Measurements from ENCODE around the gene UBR2. TPM values are rescaled to one million over a fixed set of nuclear protein-coding genes. Genes with fewer than 3 reads are reported as not detected.

UBR2 gene
- total RNA-seq, 2 experiments from 2014 or later = 27.4 to 27.7 TPM

DNA sequence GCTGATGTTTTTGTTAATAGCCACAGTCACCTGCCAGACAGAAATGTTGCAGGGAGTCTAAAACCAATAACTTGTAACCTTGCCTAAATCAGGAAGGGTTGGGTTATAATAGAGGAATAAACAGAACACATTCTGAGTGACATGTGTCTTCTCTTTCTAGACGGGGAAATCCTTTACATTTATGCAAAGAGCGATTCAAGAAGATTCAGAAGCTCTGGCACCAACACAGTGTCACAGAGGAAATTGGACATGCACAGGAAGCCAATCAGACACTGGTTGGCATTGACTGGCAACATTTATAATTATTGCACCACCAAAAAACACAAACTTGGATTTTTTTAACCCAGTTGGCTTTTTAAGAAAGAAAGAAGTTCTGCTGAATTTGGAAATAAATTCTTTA, 127.0 kb downstream of the UBR2 start:
- no peak overlapping the region for H3K4me3 ChIP-seq (ENCODE audit: low read length)
- peaks cover 75% of the 10 kb centered on the region for H3K36me3 Mint-ChIP-seq (ENCODE audit: low read depth)

DNA sequence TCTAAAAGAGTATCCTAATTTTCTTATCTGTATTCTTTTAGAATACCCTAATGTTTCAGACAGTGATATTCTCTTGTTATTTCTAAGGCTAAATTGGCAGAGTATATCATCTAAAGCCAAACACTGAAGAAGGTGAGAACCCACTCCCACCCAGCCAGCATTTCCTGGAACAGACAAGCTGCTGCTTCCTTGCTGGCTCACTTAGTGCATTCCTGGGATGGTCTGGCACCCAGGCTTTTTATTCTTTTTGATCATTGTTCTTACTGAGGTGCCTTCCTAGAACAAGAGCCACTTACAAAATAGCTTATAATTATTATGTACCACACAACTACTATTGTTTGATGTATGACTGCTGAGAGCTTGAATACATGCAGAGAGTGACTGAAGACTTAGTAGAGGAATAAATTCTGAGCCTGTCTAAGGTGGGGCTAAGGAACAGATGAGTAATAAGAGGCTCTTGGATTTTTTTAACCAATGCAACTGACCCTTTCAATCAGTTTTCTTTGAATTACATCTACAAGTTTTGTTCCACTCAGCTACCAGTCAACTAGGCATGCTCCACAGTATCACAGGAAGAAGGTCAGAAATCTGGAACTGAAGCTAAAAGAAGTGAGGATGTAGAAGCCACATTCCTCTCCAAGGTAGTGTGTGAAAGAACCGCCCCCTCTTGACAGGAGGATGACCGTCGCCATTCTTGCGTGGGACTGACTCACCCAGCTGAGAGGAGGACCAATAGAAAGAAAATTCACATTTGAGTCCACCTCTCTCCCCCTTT, 128.5 kb downstream of the UBR2 start:
- H3K27me3 Mint-ChIP-seq = no peaks in the 10 kb centered on the region
- intact Hi-C loops (cut with DNase I, micrococcal nuclease) = loop anchor here in 1 of 2 experiments (2.0 kb wide), 1 partner anchor 34 kb away; no protein-coding TSS in a partner anchor
- H3K4me3 ChIP-seq (ENCODE audit: low read length) = no peak overlapping the region
- no peaks in the 10 kb centered on the region for H3K9me3 ChIP-seq (ENCODE audit: control insufficient read depth in 1 of 2, insufficient read depth in 1 of 2, low read length in 2 of 2)
- H3K27me3 ChIP-seq (ENCODE audit: control insufficient read depth in 1 of 2, insufficient read depth in 2 of 2, low read length in 2 of 2) = no peaks in the 10 kb centered on the region
- H3K27ac ChIP-seq (ENCODE audit: low read depth in 1 of 2, low read length in 2 of 2) = peak overlapping the region in 1 of 2 donors; percentile 5
- DNase-seq (no peak), ATAC-seq (ENCODE audit: poor library complexity) (no peak)
- peaks cover 66% of the 10 kb centered on the region for H3K36me3 Mint-ChIP-seq (ENCODE audit: low read depth)
- H3K9me3 Mint-ChIP-seq = no peaks in the 10 kb centered on the region
- peaks cover 54% of the 10 kb centered on the region for H3K36me3 ChIP-seq (ENCODE audit: insufficient read depth, low read length)
- ChIA-PET POLR2A (interaction anchor here (0.7 to 2.8 kb wide), 8 partner anchors 9 to 187 kb away, joined by 3 to 23 read pairs (median 6); partner anchors contain the start of genes BICRAL, RPL7L1 and TBCC), CTCF (interaction anchor here (1.0 kb wide), 1 partner anchor 31 kb away, joined by 3 read pairs; no protein-coding TSS in a partner anchor)
- peaks cover 11% of the 10 kb centered on the region for H3K4me1 ChIP-seq (ENCODE audit: insufficient read depth, low read length)
- no peak overlapping the region for H3K4me3 Mint-ChIP-seq
- peaks cover 39% of the 10 kb centered on the region for H3K4me1 Mint-ChIP-seq (ENCODE audit: low read depth)
- peak overlapping the region; percentile 84 for H3K27ac Mint-ChIP-seq
- TF ChIP-seq, protein P1, sequence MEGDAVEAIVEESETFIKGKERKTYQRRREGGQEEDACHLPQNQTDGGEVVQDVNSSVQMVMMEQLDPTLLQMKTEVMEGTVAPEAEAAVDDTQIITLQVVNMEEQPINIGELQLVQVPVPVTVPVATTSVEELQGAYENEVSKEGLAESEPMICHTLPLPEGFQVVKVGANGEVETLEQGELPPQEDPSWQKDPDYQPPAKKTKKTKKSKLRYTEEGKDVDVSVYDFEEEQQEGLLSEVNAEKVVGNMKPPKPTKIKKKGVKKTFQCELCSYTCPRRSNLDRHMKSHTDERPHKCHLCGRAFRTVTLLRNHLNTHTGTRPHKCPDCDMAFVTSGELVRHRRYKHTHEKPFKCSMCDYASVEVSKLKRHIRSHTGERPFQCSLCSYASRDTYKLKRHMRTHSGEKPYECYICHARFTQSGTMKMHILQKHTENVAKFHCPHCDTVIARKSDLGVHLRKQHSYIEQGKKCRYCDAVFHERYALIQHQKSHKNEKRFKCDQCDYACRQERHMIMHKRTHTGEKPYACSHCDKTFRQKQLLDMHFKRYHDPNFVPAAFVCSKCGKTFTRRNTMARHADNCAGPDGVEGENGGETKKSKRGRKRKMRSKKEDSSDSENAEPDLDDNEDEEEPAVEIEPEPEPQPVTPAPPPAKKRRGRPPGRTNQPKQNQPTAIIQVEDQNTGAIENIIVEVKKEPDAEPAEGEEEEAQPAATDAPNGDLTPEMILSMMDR (IDR thresholded peaks at IDR 0.05) = no peak

More for the DNA sequence above, 127.0 kb downstream of the UBR2 start:
- TF ChIP-seq, protein P1 (IDR thresholded peaks at IDR 0.05) = no peak
- no peaks in the 10 kb centered on the region for H3K27me3 ChIP-seq (ENCODE audit: control insufficient read depth in 1 of 2, insufficient read depth in 2 of 2, low read length in 2 of 2)
- intact Hi-C loops (cut with DNase I, micrococcal nuclease) = no loop called here
- H3K9me3 ChIP-seq (ENCODE audit: control insufficient read depth in 1 of 2, insufficient read depth in 1 of 2, low read length in 2 of 2) = no peaks in the 10 kb centered on the region
- POLR2A ChIA-PET = interaction anchor here (1.2 kb wide), 1 partner anchor 80 kb away, joined by 3 read pairs; no protein-coding TSS in a partner anchor
- no peak for DNase-seq
- Mint-ChIP-seq H3K27me3 (no peaks in the 10 kb centered on the region), H3K4me3 (no peak overlapping the region), H3K4me1 (ENCODE audit: low read depth) (peaks cover 39% of the 10 kb centered on the region), H3K9me3 (no peaks in the 10 kb centered on the region), H3K27ac (peak overlapping the region; percentile 81)
- ATAC-seq (ENCODE audit: poor library complexity) = peak; percentile 28
- peaks cover 56% of the 10 kb centered on the region for H3K36me3 ChIP-seq (ENCODE audit: insufficient read depth, low read length)
- CTCF ChIA-PET = no interaction called here
- H3K27ac ChIP-seq (ENCODE audit: low read depth in 1 of 2, low read length in 2 of 2) = no peak overlapping the region
- peaks cover 11% of the 10 kb centered on the region for H3K4me1 ChIP-seq (ENCODE audit: insufficient read depth, low read length)

DNA sequence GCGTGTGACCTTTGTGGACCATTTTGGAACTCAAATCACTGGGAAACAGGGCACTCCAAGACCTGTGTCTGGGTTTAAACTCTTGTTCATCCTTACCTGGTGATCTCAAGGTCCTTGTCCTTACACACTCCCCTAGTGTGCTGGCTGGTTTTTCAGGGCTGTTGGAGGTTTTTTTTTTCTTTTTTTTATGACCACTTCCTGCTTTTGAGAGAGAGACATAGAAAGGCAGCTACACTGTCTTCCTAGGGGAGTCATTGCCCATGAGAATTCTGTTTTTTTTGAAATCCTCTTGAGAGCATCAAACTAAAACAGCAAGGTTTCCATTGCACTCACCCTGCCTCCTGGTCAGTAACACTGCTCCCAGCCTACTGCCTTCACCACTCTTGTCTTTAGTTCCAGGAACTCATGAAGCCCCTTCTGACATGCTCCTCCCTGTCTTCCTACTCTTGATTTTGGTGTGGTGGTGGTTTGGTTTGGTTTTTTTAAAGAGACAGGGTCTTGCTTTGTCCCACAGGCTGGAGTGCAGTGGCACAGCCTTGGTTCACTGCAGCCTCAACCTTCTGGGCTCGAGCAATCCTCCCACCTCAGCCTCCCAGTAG, 130.0 kb downstream of the UBR2 start:
- peak in 2 of 14 experiments; percentile 15 to 30 for DNase-seq
- H3K36me3 Mint-ChIP-seq (ENCODE audit: low read depth) = peaks cover 51% of the 10 kb centered on the region
- no peaks in the 10 kb centered on the region for H3K27me3 Mint-ChIP-seq
- Histone ChIP-seq H3K36me3 (ENCODE audit: insufficient read depth, low read length) (peaks cover 43% of the 10 kb centered on the region), H3K9me3 (ENCODE audit: control insufficient read depth in 1 of 2, insufficient read depth in 1 of 2, low read length in 2 of 2) (no peaks in the 10 kb centered on the region), H3K27ac (ENCODE audit: low read depth in 1 of 2, low read length in 2 of 2) (peak overlapping the region; percentile 16 to 18), H3K4me3 (ENCODE audit: low read length) (no peak overlapping the region), H3K27me3 (ENCODE audit: control insufficient read depth in 1 of 2, insufficient read depth in 2 of 2, low read length in 2 of 2) (no peaks in the 10 kb centered on the region), H3K4me1 (ENCODE audit: insufficient read depth, low read length) (peaks cover 11% of the 10 kb centered on the region)
- H3K4me3 Mint-ChIP-seq = peak overlapping the region; percentile 9
- intact Hi-C loops (cut with DNase I, micrococcal nuclease) = loop anchor here in 1 of 2 experiments (2.0 kb wide), 1 partner anchor 33 kb away; no protein-coding TSS in a partner anchor
- POLR2A ChIA-PET = interaction anchor here (0.9 to 2.8 kb wide), 7 partner anchors 10 to 186 kb away, joined by 3 to 23 read pairs (median 7); partner anchors contain the start of genes BICRAL, RPL7L1 and TBCC
- CTCF ChIA-PET = interaction anchor here (0.6 to 1.0 kb wide), 2 partner anchors 32 to 159 kb away, joined by 3 read pairs; no protein-coding TSS in a partner anchor
- peak; percentile 87 for ATAC-seq (ENCODE audit: poor library complexity)
- peak overlapping the region; percentile 84 for H3K27ac Mint-ChIP-seq
- TF ChIP-seq, protein P1 (IDR thresholded peaks at IDR 0.05) = no peak
- no peaks in the 10 kb centered on the region for H3K9me3 Mint-ChIP-seq
- peaks cover 39% of the 10 kb centered on the region for H3K4me1 Mint-ChIP-seq (ENCODE audit: low read depth)

Measured in CD4-positive, alpha-beta T cell (primary cell).